NCI-H2227 treated with DMSO at 0.1 percent for 48 hours (cell line): ENCODE data around the gene MAEA.
"Not testable (repeated sequence)": the region's sequence is repeated elsewhere in the genome, so short reads cannot be mapped to it uniquely, and the experiment has no call there.

Experiments used
- DNase-seq: peaks from one replicate; lab custom pipeline; 2025; lab: John Stamatoyannopoulos, UW

MAEA gene

GRCh38 chr4:1321946-1322650 lies 32.4 kb downstream of the MAEA start:
- no peak for DNase-seq

- no peak for DNase-seq
These were observed 33.6 kb downstream of the MAEA start for GRCh38 chr4:1323280-1323634.

GRCh38 chr4:1323635-1324442 lies 34.1 kb downstream of the MAEA start:
- DNase-seq = no peak

DNA sequence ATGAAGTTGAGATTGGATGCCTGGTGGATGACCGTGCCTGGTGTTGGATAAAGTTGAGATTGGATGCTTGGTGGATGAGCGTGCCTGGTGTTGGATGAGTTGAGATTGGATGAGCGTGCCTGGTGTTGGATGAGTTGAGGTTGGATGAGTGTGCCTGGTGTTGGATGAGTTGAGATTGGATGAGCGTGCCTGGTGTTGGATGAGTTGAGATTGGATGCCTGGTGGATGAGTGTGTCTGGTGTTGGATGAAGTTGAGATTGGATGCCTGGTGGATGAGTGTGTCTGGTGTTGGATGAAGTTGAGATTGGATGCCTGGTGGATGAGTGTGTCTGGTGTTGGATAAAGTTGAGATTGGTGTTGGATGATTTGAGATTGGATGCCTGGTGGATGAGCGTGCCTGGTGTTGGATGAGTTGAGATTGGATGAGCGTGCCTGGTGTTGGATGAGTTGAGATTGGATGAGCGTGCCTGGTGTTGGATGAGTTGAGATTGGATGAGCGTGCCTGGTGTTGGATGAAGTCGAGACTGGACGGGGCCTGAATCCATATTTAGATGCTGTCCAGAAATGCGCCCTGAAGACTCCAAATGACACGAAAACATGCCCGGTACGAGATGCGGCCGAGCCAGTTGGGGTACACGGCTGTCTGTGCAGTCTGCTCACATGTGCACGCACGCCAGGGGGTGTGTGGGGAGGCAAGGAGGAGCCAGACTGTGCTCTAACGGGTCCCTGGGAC lies 34.9 kb downstream of the MAEA start:
- not testable (repeated sequence) for DNase-seq

DNA sequence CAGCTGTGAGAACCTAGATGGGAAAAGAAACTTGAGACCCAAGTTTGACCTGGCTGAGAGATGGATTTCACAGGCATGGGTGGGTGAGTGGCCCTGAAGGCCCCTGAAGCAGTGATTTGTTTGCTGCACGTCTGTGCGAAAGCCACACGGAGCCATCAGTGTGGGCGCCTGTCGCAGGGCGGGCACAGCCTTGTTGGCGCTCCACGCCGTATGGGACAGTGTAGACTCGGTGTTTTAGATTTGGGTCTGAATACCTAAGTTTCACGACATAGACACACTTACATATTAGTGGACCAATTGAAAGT lies 35.4 kb downstream of the MAEA start:
- DNase-seq = no peak

DNA sequence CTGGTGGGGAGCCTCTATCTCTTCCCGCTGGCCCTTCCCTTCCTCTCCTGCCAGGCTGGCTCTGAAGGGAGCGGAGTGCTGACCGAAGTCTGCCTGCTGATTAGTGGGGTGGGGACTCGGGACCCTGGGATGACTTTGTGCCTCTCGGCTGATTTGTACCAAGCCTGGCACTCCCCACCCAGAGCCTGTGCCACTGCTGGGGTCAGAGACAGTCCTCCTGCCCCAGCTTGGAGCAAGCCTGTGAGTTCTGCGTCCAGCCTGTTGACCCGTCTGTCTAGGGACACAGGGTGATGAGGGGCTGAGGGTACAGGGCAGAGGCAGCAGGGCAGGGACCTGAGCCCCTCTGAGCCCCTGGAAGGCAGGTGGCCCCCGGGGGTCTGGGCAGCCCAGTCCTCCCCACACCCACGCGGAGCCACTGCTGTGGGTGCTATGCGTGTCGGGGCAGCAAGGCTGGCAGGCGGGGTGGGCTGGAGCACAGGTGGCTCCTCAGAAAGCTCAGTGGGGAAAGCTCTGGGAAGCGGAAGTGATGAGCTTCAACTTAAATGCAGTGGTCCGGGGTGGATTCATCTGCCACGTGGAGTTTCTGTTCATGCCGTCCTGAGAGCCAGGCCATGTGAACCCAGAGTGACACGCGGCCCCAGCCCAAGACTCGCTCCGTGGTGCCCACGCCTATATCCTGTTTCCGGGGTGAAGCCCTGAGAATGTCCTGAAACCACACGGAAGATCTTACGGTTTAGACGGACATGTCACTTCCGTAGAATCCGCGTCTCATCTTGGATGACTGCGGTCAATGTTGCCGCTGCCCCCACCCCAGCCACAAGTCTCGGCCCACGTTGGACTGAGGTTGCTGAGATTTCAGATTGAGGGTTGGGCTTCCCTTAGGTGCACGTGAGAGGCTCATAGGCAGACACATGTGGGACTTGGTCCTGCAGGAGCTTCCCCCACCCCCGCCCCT lies 36.3 kb downstream of the MAEA start:
- no peak for DNase-seq

- DNase-seq = no peak
These were observed 37.2 kb downstream of the MAEA start for GRCh38 chr4:1326751-1327525.

DNA sequence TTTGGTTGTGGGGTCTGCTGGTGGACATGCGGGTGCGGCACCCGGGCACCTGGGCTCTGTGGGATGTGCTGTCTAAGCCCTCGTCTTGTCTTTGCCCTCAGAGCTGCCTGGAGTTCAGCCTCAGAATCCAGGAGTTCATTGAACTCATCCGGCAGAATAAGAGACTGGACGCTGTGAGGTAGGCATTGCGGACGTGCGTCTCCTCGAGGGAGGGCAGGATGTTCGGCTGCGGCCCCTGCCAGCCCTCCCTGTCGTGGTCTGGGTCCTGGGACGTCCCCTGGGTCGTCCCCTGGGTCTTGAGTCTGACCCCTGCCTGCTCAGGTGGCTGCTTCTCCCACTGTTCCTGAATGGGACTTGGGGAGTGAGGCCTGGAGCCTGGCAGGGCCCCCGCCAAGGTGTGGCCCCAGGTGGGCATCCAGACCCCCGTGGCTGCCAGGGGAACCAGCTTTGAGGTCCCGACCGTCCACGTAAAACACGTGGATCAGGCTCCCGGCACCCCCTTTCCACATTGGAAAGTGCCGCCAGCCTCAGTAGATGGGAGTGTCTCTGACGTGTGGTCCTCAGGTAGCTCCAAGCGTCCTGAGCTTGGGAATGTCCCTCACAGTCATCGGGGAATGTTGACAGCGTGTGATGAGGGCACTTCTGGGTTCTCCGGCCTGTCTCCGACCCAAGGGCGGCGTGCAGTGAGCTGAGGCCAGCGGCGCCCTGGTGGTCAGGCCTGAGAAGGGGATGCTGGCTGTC lies 38.0 kb downstream of the MAEA start:
- DNase-seq = no peak

GRCh38 chr4:1328267-1329155 lies 38.8 kb downstream of the MAEA start:
- no peak for DNase-seq

DNA sequence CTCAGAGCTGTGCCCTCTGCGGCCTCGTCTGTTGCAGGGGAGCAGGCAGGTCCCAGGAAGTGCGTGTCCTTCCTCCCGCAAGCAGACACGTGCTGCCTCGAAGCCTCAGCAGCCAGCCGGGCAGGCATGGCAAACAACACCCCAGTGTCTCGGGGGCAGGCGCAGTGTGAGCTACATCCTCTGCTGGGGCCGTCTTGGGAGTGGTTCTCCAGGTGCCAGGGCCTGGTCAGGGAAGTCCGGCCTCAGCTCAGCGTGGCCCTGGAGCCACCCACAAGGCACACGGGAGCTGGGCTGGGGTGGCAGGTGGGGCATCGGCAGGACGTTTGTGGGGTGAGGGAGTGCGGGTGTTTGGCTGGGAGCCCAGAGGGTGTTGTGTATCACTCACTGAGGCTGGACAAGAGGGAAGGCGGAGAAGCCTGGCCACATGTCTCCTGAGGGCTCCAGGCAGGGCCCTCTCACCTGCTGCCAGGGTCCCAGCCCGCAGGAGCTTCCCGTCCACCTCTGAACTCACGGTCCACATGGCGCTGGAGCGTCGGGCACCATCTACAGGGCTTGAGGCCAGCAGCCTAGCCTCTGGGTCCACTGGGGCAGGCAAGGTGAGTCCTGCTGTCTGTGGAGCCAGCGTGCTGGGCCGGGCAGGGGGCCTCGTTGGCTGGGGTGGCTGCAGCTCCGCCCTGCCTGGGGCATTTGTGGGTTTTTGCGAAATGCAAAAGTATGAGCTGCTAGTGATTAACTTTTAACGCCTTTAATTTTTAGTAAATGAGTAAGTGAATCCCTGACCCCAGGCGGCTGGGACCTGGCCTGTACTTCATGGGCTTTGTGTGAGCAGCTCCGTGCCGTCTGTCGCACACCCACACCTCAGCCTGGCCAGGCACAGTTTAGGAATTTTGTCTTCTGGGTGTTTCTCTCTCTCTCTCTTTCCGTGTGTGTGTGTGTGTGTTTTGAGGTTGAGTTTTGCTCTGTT lies 40.0 kb downstream of the MAEA start:
- no peak for DNase-seq

DNA sequence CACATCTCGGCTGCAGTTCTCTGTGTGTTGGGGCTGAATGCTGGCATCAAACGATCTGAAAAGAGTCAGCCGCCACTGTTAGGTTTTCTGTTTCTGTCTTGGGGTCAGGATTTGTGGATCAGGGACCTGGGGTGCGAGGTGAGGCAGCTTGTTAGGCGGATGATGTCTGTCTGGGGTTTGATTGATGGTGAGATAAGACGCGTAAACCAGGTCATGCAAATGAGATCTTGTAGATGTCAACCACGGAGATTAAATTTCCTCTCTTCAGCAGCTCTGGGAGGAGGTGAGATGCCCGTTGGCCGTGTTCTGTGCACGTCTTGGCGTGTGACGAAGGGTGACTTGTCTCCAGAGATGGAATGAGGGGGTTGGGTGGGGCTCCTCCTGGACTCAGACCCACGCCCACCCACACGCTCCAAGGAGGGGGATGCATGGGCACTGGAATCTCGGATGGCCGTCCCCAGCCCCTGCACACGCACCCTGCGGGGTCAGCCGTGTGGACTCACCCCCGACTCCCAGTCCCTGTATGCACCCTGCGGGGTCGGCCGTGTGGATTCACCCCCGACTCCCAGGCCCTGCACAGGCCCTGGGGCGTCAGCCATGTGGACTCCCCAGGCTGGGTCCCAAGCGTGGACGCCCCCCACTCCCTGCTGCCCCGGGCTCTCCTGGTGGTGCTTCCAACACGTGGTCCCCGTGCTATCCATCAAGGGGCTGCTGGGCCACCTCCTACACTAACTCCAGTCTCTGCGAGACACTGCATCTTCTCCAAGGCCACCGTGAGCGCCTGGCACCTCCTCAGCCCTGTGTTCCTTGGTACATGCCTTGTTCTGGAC lies 41.3 kb downstream of the MAEA start:
- DNase-seq = no peak

- DNase-seq = no peak
These were observed 42.1 kb downstream of the MAEA start for GRCh38 chr4:1331591-1332353.

DNA sequence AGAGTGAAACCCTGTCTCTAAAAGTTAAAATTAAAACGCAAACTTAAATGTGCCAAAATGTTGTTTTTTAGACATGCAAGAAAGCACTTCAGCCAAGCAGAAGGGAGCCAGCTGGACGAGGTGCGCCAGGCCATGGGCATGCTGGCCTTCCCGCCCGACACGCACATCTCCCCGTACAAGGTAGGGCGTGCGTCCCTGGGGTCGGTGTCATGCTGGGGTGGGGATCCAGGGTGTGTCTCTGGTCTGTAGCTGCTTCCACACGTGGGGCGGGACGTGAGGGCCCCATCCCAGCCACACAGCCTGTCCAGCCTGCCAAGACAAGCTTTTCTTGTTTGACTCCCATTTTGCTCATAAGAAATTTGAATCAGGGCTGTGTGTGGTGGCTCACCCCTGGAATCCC lies 43.0 kb downstream of the MAEA start:
- DNase-seq = no peak

DNA sequence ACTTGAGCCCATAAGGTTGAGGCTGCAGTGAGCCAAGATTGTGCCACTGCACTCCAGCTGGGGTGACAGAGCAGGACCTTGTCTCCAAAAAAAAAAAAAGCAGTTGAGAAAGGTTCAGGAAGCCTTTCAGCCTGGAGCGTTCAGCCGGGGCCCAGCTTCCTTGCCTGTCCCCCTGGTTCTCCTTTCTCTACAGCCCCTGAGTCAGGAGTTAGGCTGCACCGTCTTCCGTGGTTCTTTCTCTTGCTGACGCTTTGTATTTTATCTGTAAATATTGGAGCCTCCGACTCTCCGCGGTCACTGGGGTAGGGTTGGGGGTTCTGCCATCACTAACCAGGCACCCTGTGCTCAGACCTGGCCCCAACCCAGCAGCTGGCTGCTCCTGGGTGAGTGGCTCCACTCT lies 43.6 kb downstream of the MAEA start:
- no peak for DNase-seq

- not testable (repeated sequence) for DNase-seq
These were observed 44.3 kb downstream of the MAEA start for GRCh38 chr4:1333851-1334578.

GRCh38 chr4:1334579-1334895 lies 44.8 kb downstream of the MAEA start:
- no peak for DNase-seq
